Ramos (cell line): ENCODE measurements around the gene ZSWIM6.

Experiments used
- in situ Hi-C: fragments of 300-500 bp; cut with MboI; formaldehyde crosslinking; loops from one replicate; pipeline ENCODE4 v1.14.3; 2022; ENCODE audit warnings: low sequenced_read_pairs; ENCODE audit not compliant: unreplicated experiment

Gene ZSWIM6

GRCh38 chr5:61354199-61354598 lies 22.1 kb downstream of the ZSWIM6 start:
- in situ Hi-C loops = no loop called here

GRCh38 chr5:61357745-61358144 lies 25.7 kb downstream of the ZSWIM6 start:
- in situ Hi-C loops = no loop called here

DNA sequence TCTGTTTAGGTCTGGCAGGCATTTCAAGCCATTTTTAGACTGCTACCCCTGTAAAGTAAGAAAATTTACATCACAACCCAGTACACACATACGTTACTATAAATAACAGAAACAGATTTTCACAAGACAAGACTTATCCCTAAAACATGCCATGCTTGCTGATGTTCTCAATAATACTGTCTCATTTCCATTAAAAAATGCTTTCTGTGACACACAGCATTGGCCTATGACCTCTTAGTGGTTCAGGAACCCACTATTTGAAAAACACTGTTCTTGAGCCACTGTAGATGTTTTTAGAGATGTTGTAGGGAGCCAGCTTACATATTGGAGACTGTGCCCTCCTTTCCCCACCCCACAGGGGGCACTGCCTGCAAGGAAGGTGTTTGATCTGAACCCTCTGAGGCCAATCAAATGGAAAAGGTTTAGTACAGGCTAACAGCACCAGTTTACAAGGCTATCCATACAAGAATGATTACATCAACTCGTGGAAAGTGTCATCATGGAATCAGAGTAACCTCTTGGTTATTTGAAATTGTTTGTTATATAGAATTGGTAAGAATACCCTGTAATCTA lies 30.8 kb downstream of the ZSWIM6 start:
- in situ Hi-C loops = no loop called here

GRCh38 chr5:61363401-61364114 lies 31.5 kb downstream of the ZSWIM6 start:
- in situ Hi-C loops = no loop called here

DNA sequence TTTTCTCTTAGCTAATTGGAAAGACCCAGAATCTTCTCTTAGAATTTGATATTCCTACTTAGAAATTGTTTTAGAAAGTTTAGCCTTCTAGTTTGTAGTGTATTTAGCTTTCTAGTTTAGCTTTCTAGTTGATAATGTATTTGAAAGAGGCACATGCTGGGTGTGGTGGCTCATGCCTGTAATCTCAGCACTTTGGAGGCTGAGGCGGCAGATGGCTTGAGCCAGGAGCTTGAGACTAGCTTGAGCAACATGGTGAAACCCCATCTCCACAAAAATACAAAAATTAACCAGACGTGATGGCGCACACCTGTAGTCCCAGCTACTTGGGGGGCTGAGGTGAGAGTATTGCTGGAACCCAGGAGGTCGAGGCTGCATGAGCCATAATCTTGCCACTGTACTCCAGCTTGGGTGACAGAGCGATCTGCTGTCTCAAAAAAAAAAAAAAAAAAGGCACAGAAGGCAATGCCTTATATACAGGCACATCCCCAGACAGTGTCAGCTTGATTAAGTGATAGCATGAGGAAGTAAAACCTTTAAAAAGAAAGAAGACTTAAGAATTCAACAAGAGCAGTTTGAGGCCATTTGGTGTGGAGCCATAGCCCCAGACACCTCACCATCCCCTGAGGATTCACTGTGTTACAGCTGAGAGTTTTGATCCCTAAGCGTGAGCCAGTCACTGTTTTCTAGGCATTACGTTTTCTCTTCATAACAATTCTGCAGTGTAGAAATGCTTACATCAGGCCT lies 34.6 kb downstream of the ZSWIM6 start:
- in situ Hi-C loops = no loop called here

DNA sequence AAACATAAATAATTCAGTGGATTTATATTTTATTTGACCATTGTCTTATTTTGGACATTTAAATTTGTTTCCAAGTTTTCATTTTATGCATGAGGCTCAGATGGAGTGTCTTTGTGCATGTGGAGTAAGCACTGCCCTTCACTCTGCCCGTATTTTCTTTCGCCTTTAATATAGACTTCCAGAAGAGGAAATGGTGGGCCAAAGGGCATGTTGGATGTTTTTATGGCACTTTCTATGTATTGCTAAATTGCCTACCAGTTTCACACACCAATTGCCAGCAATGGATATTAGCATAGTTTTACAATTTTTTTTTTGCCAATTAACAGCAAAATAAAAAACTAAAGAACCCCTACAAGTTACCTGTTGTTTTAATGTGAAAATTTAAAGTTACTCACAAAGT lies 38.4 kb downstream of the ZSWIM6 start:
- in situ Hi-C loops = no loop called here

DNA sequence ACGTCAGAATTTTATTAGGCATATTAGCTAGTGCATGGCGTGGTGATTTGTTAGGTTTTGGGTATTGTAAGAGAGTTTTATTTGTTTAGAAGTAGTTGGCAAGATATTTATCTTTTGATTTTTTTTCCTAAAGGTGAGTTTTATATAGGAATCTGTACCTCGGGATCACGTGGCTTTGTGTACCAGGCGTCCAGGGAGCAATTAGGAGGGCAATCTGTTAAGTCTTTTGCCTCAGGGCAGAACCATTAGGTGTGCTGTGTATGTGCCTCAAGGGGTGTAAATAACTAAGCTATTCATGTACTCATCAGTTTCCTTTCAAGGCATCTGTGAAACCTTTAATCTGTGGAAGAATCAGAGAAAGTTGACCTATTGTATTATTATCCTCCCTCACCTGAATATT lies 39.4 kb downstream of the ZSWIM6 start:
- in situ Hi-C loops = no loop called here

- in situ Hi-C loops = no loop called here
Measured at GRCh38 chr5:61379677-61380076, 47.6 kb downstream of the ZSWIM6 start.

- in situ Hi-C loops = no loop called here
Measured at GRCh38 chr5:61381968-61382367, 49.9 kb downstream of the ZSWIM6 start.

- in situ Hi-C loops = no loop called here
Measured at GRCh38 chr5:61385627-61386026, 53.6 kb downstream of the ZSWIM6 start.

- in situ Hi-C loops = no loop called here
Measured at GRCh38 chr5:61386045-61386800, 54.2 kb downstream of the ZSWIM6 start.

DNA sequence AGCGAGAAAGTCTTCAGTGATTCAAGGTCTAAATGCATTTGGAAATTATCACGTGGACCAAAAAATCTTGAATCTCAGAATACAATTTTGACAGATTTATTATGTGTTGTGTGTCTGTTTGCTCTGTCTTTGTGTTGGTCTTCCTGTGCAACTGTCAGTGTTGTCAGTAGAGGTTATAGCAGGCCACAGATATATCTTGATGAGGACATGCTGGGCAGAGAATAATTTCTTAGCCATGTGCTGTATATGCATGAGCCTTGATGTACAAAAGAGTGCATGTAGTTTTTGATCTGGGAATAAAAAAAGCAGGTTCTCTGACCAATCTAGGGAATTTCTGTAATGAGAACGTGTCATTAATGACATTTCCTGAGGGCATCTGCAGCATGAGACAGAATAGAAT lies 57.6 kb downstream of the ZSWIM6 start:
- in situ Hi-C loops = no loop called here

- in situ Hi-C loops = no loop called here
Measured at GRCh38 chr5:61394078-61394704, 62.1 kb downstream of the ZSWIM6 start.

GRCh38 chr5:61394793-61395192 lies 62.7 kb downstream of the ZSWIM6 start:
- in situ Hi-C loops = no loop called here

- in situ Hi-C loops = no loop called here
Measured at GRCh38 chr5:61397238-61397637, 65.2 kb downstream of the ZSWIM6 start.

- in situ Hi-C loops = no loop called here
Measured at GRCh38 chr5:61397937-61398336, 65.9 kb downstream of the ZSWIM6 start.

DNA sequence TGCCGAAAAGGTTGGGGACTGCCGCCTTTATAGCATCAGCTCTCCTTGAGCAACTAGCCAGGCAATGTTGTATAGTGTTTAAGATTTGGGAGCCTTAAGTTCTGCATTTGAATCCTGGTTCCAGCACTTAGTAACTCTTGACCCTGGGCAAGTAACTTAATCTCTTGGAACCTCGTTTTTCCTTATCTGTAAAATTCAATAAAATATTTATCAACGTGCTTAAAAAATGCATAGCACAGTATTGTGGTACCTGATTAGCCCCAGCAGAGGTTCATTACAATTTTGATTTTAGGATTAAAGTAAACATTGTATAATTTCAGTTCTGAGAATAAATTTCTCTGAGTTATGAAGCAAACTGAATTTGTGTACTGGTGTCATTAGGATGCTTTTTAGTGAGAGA lies 66.4 kb downstream of the ZSWIM6 start:
- in situ Hi-C loops = no loop called here

DNA sequence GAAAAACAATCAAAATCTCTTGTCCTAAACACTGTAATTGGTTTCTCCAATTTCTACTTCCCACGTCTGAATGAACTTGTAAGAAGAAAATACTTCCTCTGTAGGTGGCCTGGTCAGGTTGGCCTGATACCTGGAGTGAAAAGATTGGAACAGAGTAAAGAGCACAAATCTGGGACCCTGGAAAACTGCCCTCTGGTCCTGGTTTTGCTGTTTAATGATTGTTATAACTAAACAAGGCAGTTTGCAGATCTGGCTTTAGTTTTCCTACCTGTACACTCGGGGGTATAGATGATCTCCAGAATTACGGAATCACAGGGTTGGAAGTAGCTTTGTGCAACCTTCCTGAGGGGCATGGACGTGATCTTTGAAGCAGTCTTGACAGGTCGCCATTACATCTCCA lies 67.6 kb downstream of the ZSWIM6 start:
- in situ Hi-C loops = no loop called here

DNA sequence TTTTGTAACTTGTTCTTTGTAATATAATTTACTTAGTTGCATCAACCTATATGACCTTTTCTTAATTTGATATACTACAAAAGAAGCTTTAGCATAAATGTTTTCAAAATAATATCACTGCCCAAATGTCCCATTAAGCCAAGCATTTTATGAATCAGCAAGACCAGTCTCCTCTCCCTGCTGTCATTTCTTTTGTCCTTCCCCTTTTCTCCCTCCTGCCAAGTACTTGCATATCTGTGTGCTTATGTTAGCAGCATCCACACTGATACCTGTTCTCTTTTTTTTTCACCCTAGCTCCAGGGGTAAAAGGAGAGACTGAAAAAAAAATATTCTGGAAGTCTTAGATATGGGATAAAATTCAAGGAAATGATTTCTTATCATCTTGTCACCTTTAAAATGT lies 69.7 kb downstream of the ZSWIM6 start:
- in situ Hi-C loops = no loop called here

DNA sequence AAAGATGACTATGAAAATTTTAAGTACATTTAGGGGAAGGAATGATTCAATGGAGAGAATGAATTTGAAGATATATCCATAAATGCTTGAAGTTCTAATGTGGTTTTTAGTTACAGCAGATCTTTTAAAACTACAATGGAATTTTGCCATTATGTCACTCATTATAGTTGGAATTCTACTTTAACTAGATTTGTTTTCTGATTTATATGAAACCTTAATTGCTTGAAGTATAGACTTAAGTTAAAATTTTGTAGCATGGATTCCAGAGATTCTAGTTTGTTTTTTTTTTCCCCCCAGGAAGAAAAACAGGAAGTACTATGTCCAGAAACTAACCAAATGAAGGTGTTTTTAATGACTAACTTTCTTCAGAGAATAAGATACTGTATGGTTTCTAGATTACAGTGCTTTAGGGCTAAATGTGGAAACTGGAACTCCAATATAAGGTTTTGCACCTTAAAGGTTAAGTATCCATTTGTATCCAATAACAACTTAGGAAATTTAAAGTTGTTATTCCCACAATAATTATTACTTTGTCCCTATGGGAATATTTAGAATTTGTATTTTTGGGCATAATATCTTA lies 70.3 kb downstream of the ZSWIM6 start:
- in situ Hi-C loops = no loop called here
